H9 (cell line): ENCODE results near the gene TMEM234. TPM values are rescaled to one million over a fixed set of nuclear protein-coding genes. Genes with fewer than 3 reads are reported as not detected.

Source experiments
- DNase-seq: peaks from one replicate; pipeline ENCODE4 v3.0.0-alpha.2; 2017
- H2AFZ ChIP-seq: one replicate; pipeline ENCODE4 v1.6.1; 2013; ENCODE audit warnings: mild to moderate bottlenecking, low read length, control low read depth, moderate library complexity
- H2AK5ac ChIP-seq: 2 replicates; pipeline ENCODE4 v1.6.1; 2013; ENCODE audit warnings: low read length, control low read depth, mixed read lengths; ENCODE audit not compliant: insufficient read length
- H2BK120ac ChIP-seq: one replicate; pipeline ENCODE4 v1.6.1; 2013; ENCODE audit warnings: low read depth, mild to moderate bottlenecking, low read length, control low read depth, inconsistent platforms; ENCODE audit not compliant: poor library complexity, severe bottlenecking
- H2BK12ac ChIP-seq: 2 replicates; pipeline ENCODE4 v1.6.1; 2013; ENCODE audit warnings: low read length, control low read depth, mixed read lengths, low read depth; ENCODE audit not compliant: insufficient read length
- H2BK15ac ChIP-seq: 2 replicates; pipeline ENCODE4 v1.6.1; 2013; ENCODE audit warnings: low read depth, low read length, control low read depth
- H2BK20ac ChIP-seq: one replicate; pipeline ENCODE4 v1.6.1; 2013; ENCODE audit warnings: low read depth, mild to moderate bottlenecking, low read length, control low read depth, inconsistent platforms; ENCODE audit not compliant: poor library complexity, severe bottlenecking
- H2BK5ac ChIP-seq: 2 replicates; pipeline ENCODE4 v1.6.1; 2013; ENCODE audit warnings: low read length, control low read depth, mixed read lengths; ENCODE audit not compliant: insufficient read length
- H3K14ac ChIP-seq: 2 replicates; pipeline ENCODE4 v1.6.1; 2013; ENCODE audit warnings: low read length, control low read depth; ENCODE audit not compliant: insufficient read depth
- H3K18ac ChIP-seq: 2 replicates; pipeline ENCODE4 v1.6.1; 2013; ENCODE audit warnings: low read depth, mild to moderate bottlenecking, mixed read lengths, low read length, control low read depth; ENCODE audit not compliant: insufficient read length
- H3K23ac ChIP-seq: 2 replicates; pipeline ENCODE4 v1.6.1; 2013; ENCODE audit warnings: low read length, control low read depth, mixed read lengths, low read depth; ENCODE audit not compliant: insufficient read length
- H3K23me2 ChIP-seq: 2 replicates; pipeline ENCODE4 v1.6.1; 2013; ENCODE audit warnings: low read depth, mild to moderate bottlenecking, mixed read lengths, low read length, control low read depth; ENCODE audit not compliant: insufficient read length, poor library complexity, severe bottlenecking
- H3K27ac ChIP-seq: 2 replicates; pipeline ENCODE4 v1.5.1; 2013; ENCODE audit warnings: low read length, control low read depth, mixed read lengths, low read depth; ENCODE audit not compliant: insufficient read length
- H3K27me3 ChIP-seq: 2 replicates; pipeline ENCODE4 v1.6.1; 2013; ENCODE audit warnings: low read length, control low read depth, inconsistent platforms; ENCODE audit not compliant: insufficient read depth
- H3K4ac ChIP-seq: 2 replicates; pipeline ENCODE4 v1.6.1; 2013; ENCODE audit warnings: low read depth, mild to moderate bottlenecking, control low read depth, inconsistent platforms, low read length, moderate library complexity
- H3K4me1 ChIP-seq: 2 replicates; pipeline ENCODE4 v1.6.1; 2013; ENCODE audit warnings: low read length, control low read depth, inconsistent platforms; ENCODE audit not compliant: insufficient read depth
- H3K4me2 ChIP-seq: 2 replicates; pipeline ENCODE4 v1.6.1; 2013; ENCODE audit warnings: low read length, control low read depth, mixed read lengths; ENCODE audit not compliant: insufficient read length, insufficient read depth
- H3K56ac ChIP-seq: 2 replicates; pipeline ENCODE4 v1.6.1; 2013; ENCODE audit warnings: low read depth, mild to moderate bottlenecking, mixed read lengths, low read length, control low read depth; ENCODE audit not compliant: insufficient read length
- H3K79me1 ChIP-seq: 2 replicates; pipeline ENCODE4 v1.6.1; 2013; ENCODE audit warnings: low read depth, mild to moderate bottlenecking, moderate library complexity, low read length, control low read depth, inconsistent platforms; ENCODE audit not compliant: insufficient read depth, poor library complexity, severe bottlenecking
- H3K79me2 ChIP-seq: 2 replicates; pipeline ENCODE4 v1.6.1; 2013; ENCODE audit warnings: low read length, control low read depth, inconsistent platforms; ENCODE audit not compliant: insufficient read depth
- H3K9ac ChIP-seq: 2 replicates; pipeline ENCODE4 v1.6.1; 2013; ENCODE audit warnings: low read length, control low read depth, mixed read lengths; ENCODE audit not compliant: insufficient read length; ENCODE audit errors: extremely low read depth
- H3K9me3 ChIP-seq: one replicate; pipeline ENCODE4 v1.6.1; 2013; ENCODE audit warnings: low read depth, low read length, inconsistent platforms; ENCODE audit not compliant: control insufficient read depth
- H3T11ph ChIP-seq: one replicate; pipeline ENCODE4 v1.6.1; 2013; ENCODE audit warnings: mild to moderate bottlenecking, low read length, control low read depth, inconsistent platforms
- H4K20me1 ChIP-seq: one replicate; pipeline ENCODE4 v1.6.1; 2013; ENCODE audit not compliant: control insufficient read depth, insufficient read length, insufficient read depth
- H4K5ac ChIP-seq: 2 replicates; pipeline ENCODE4 v1.6.1; 2013; ENCODE audit warnings: low read depth, mild to moderate bottlenecking, mixed read lengths, low read length, control low read depth; ENCODE audit not compliant: insufficient read length
- H4K8ac ChIP-seq: replicated peaks from 2 replicates; pipeline ENCODE4 v1.6.1; 2013; ENCODE audit warnings: low read length, control low read depth, mixed read lengths, low read depth; ENCODE audit not compliant: insufficient read length
- H4K91ac ChIP-seq: 2 replicates; pipeline ENCODE4 v1.6.1; 2013; ENCODE audit warnings: low read depth, mild to moderate bottlenecking, moderate library complexity, mixed read lengths, low read length, control low read depth; ENCODE audit not compliant: insufficient read length
- H3K27ac Mint-ChIP-seq, 3 experiments: 2 replicates in 2 of 3; 3 replicates in 1 of 3; pipeline ENCODE4 v1.8.0; 2020 to 2021; ENCODE audit warnings: mixed read lengths in 3 of 3, mild to moderate bottlenecking in 1 of 3, moderate library complexity in 1 of 3
- H3K27me3 Mint-ChIP-seq: 2 replicates; pipeline ENCODE4 v1.8.0; 2021; ENCODE audit warnings: low read depth, mild to moderate bottlenecking, moderate library complexity, mixed read lengths
- H3K36me3 Mint-ChIP-seq, 3 experiments: 2 replicates in 2 of 3; 3 replicates in 1 of 3; pipeline ENCODE4 v1.8.0; 2020 to 2021; ENCODE audit warnings: low read depth in 3 of 3, mixed read lengths in 3 of 3; ENCODE audit not compliant: insufficient read depth in 1 of 3
- H3K4me1 Mint-ChIP-seq, 2 experiments: 2 replicates each; pipeline ENCODE4 v1.8.0; 2020; ENCODE audit warnings: mixed read lengths in 2 of 2
- H3K4me3 Mint-ChIP-seq, 2 experiments: 2 replicates in 1 of 2; 3 replicates in 1 of 2; pipeline ENCODE4 v1.8.0; 2020 to 2021; ENCODE audit warnings: mild to moderate bottlenecking in 2 of 2, mixed read lengths in 2 of 2, moderate library complexity in 1 of 2
- H3K9me3 Mint-ChIP-seq, 2 experiments: 2 replicates in 1 of 2; 3 replicates in 1 of 2; pipeline ENCODE4 v1.8.0; 2020; ENCODE audit warnings: mild to moderate bottlenecking in 2 of 2, mixed read lengths in 2 of 2, moderate library complexity in 1 of 2
- WGBS: extraction: QIAGEN DNeasy Blood & Tissue Kit; methylation state at CpG from one replicate; pipeline ENCODE4 v1.1.7; 2013; ENCODE audit warnings: missing lambda C conversion rate, low lambda C conversion rate, mixed read lengths; ENCODE audit not compliant: insufficient read length; ENCODE audit errors: extremely low coverage; 5-methylcytosine and 5-hydroxymethylcytosine counted together
- total RNA-seq: library from RNA; stranded (reverse); gene quantifications from 2 replicates; pipeline ENCODE4 v1.2.1, GENCODE V29; 2021
- TF ChIP-seq, protein P1 (sequence below): fragments of 200-600 bp; sonication (generic); conservative IDR thresholded peaks from 3 replicates; pipeline ENCODE4 v1.8.0; 2021; ENCODE audit warnings: antibody characterized with exemption, mild to moderate bottlenecking

The TMEM234 gene
- total RNA-seq, 1 experiment from 2014 or later = 19.7 TPM

DNA sequence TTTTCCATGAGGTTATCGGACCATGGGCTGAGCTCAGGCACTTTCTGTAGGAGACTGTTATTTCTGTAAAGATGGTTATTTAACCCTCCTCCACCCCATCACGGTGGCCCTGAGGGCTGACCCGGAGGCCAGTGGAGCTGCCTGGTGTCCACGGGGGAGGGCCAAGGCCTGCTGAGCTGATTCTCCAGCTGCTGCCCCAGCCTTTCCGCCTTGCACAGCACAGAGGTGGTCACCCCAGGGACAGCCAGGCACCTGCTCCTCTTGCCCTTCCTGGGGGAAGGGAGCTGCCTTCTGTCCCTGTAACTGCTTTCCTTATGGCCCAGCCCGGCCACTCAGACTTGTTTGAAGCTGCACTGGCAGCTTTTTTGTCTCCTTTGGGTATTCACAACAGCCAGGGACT lies 24.3 kb downstream of the TMEM234 start:
- H3K27me3 Mint-ChIP-seq = no peaks in the 10 kb centered on the region; the same call in none of the 2 replicates
- H3K4me3 Mint-ChIP-seq = no peak overlapping the region

More for the DNA sequence above, 24.3 kb downstream of the TMEM234 start:
- Histone ChIP-seq H3K9me3 (no peaks in the 10 kb centered on the region), H4K91ac (no peak overlapping the region), H2BK120ac (no peak overlapping the region), H3K27ac (no peak overlapping the region), H3K79me1 (no peaks in the 10 kb centered on the region), H3T11ph (no peak overlapping the region), H3K23ac (no peak overlapping the region), H3K9ac (no peak overlapping the region), H3K4me1 (no peaks in the 10 kb centered on the region; the same call in 1 of the 2 replicates), H3K4ac (no peak overlapping the region), H2BK12ac (no peak overlapping the region), H2BK20ac (no peak overlapping the region), H2BK15ac (no peak overlapping the region), H3K18ac (no peak overlapping the region), H3K56ac (no peak overlapping the region), H4K20me1 (no peaks in the 10 kb centered on the region), H3K27me3 (no peaks in the 10 kb centered on the region), H4K8ac (no peak overlapping the region), H4K5ac (no peak overlapping the region), H3K14ac (no peak overlapping the region), H2AK5ac (no peak overlapping the region), H2BK5ac (no peak overlapping the region), H3K4me2 (no peak overlapping the region), H3K23me2 (peaks cover 3% of the 10 kb centered on the region), H3K79me2 (no peaks in the 10 kb centered on the region), H2AFZ (no peak overlapping the region)
- no peaks in the 10 kb centered on the region for H3K9me3 Mint-ChIP-seq
- no peak overlapping the region; a peak in 3 of 7 replicates for H3K27ac Mint-ChIP-seq
- no CpG with 5 or more reads among the region's 6 CpGs for WGBS
- H3K36me3 Mint-ChIP-seq = peaks cover 30 to 56% (median 51%) of the 10 kb centered on the region in 3 experiments; a peak in 6 of 7 replicates
- peaks cover 36 to 37% of the 10 kb centered on the region in 2 experiments for H3K4me1 Mint-ChIP-seq
- TF ChIP-seq, protein P1, sequence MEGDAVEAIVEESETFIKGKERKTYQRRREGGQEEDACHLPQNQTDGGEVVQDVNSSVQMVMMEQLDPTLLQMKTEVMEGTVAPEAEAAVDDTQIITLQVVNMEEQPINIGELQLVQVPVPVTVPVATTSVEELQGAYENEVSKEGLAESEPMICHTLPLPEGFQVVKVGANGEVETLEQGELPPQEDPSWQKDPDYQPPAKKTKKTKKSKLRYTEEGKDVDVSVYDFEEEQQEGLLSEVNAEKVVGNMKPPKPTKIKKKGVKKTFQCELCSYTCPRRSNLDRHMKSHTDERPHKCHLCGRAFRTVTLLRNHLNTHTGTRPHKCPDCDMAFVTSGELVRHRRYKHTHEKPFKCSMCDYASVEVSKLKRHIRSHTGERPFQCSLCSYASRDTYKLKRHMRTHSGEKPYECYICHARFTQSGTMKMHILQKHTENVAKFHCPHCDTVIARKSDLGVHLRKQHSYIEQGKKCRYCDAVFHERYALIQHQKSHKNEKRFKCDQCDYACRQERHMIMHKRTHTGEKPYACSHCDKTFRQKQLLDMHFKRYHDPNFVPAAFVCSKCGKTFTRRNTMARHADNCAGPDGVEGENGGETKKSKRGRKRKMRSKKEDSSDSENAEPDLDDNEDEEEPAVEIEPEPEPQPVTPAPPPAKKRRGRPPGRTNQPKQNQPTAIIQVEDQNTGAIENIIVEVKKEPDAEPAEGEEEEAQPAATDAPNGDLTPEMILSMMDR = no peak
- DNase-seq = no peak
